Skeletal muscle satellite cell (primary cell): ENCODE measurements around the gene TESK1.
"Not testable (repeated sequence)": the region's sequence is repeated elsewhere in the genome, so short reads cannot be mapped to it uniquely, and the experiment has no call there.

Experiments used
- H3K27me3 ChIP-seq: 2 replicates; pipeline ENCODE4 v1.7.0; 2013; ENCODE audit warnings: low read length; ENCODE audit not compliant: control insufficient read depth, insufficient read depth
- H3K36me3 ChIP-seq: 2 replicates; pipeline ENCODE4 v1.7.0; 2013; ENCODE audit warnings: mild to moderate bottlenecking, control low read depth, low read length; ENCODE audit not compliant: insufficient read depth
- H3K4me1 ChIP-seq: 2 replicates; pipeline ENCODE4 v1.7.0; 2013; ENCODE audit warnings: low read length; ENCODE audit not compliant: control insufficient read depth, insufficient read depth
- H3K4me2 ChIP-seq: 2 replicates; pipeline ENCODE4 v1.7.0; 2013; ENCODE audit warnings: mild to moderate bottlenecking, low read length
- H3K4me3 ChIP-seq: 2 replicates; pipeline ENCODE4 v1.7.0; 2013; ENCODE audit warnings: low read length
- H3K9ac ChIP-seq: 2 replicates; pipeline ENCODE4 v1.7.0; 2013; ENCODE audit warnings: mild to moderate bottlenecking, low read depth, low read length, moderate library complexity
- H3K9me3 ChIP-seq: replicated peaks from 2 replicates; pipeline ENCODE4 v1.7.0; 2013; ENCODE audit warnings: mild to moderate bottlenecking, control low read depth, low read length

Gene TESK1

GRCh38 chr9:35584681-35585080 is 20.4 kb upstream of the TESK1 start:
- not testable (repeated sequence) for H3K27me3 ChIP-seq, H3K9me3 ChIP-seq, H3K4me2 ChIP-seq, H3K9ac ChIP-seq, H3K36me3 ChIP-seq, H3K4me1 ChIP-seq, H3K4me3 ChIP-seq

DNA sequence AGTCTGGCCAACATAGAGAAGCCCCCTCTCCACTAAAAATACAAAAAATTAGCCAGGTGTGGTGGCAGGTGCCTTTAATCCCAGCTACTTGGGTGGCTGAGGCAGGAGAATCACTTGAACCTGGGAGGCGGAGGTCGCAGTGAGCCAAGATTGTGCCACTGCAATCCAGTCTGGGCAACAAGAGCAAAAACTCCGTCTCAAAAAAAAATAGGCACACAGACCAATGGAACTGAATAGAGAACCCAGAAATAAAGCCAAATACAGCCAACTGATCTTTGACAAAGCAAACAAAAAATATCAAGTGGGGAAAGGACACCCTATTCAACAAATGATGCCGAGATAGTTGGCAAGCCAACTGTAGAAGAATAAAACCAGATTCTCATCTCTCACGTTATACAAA is 16.6 kb upstream of the TESK1 start:
- not testable (repeated sequence) for H3K9ac ChIP-seq, H3K4me1 ChIP-seq, H3K4me3 ChIP-seq, H3K9me3 ChIP-seq, H3K36me3 ChIP-seq, H3K27me3 ChIP-seq, H3K4me2 ChIP-seq

DNA sequence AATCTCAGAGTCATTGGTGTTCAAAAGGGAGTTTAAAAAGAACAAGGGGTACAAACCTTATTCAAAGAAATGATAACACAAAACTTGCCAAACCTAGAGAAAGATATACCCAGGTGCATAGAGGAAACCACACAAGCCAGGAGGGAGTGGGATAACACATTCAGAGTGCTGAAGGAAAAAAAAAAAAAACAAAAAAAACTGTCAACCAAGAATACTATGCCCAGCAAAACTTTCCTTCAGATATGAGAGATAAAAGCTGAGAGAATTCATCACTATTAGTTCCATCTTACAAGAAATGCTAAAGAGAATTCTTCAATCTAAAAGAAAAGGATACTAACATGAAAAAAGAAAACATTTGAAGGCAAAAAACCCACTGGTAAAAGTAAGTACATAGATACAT is 11.5 kb upstream of the TESK1 start:
- H3K9me3 ChIP-seq = no peaks in the 10 kb centered on the region
- no peaks in the 10 kb centered on the region for H3K27me3 ChIP-seq
- no peak overlapping the region for H3K9ac ChIP-seq
- H3K4me2 ChIP-seq = no peak overlapping the region
- no peaks in the 10 kb centered on the region for H3K36me3 ChIP-seq
- no peaks in the 10 kb centered on the region for H3K4me1 ChIP-seq
- no peak overlapping the region for H3K4me3 ChIP-seq

GRCh38 chr9:35594471-35594870 is 10.6 kb upstream of the TESK1 start:
- H3K36me3 ChIP-seq = no peaks in the 10 kb centered on the region
- H3K27me3 ChIP-seq = no peaks in the 10 kb centered on the region
- H3K4me3 ChIP-seq = no peak overlapping the region
- no peak overlapping the region for H3K9ac ChIP-seq
- no peaks in the 10 kb centered on the region for H3K4me1 ChIP-seq
- H3K4me2 ChIP-seq = no peak overlapping the region
- H3K9me3 ChIP-seq = no peaks in the 10 kb centered on the region

- H3K4me2 ChIP-seq, H3K4me3 ChIP-seq, H3K9ac ChIP-seq, H3K9me3 ChIP-seq, H3K36me3 ChIP-seq, H3K27me3 ChIP-seq, H3K4me1 ChIP-seq: not testable (repeated sequence)
These were observed 8.2 kb upstream of the TESK1 start for GRCh38 chr9:35596907-35597306.

DNA sequence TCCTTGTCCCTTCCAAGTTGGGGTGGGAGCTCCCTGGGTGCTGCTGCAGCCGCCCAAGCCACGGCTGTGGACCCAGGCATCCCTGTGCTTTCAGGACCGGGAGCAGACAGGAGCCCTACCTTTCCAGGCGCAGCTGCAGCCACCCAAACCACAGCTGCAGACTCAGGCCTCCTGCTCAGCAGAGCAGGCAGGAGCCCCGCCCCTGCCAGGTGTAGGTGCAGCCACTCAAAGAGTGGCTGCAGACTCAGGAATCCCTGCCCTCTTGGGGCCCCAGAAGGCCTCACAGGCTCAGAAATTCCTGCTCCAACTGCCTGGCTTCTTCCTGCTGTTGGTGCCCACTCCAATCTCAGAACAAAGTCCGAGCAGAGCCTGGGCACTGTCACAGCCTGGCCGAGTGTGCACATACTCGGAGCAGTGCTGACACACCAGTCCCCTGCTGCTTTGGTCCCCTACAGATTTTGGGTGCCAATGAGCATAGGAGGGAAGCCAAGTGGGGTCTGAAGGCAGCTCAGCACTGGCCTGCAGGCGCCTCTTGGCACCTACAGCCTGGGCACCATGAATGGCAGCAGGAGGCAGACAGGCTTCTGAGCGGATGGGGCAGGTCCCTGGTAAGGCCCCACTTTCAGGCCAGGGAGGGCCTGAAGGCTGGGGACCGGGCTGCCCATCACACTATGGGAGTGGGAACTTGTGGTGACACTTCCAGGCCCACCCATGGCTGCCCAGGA is 6.0 kb upstream of the TESK1 start:
- no peak overlapping the region for H3K4me2 ChIP-seq
- no peak overlapping the region for H3K9ac ChIP-seq
- H3K9me3 ChIP-seq = no peaks in the 10 kb centered on the region
- H3K4me3 ChIP-seq = no peak overlapping the region
- no peaks in the 10 kb centered on the region for H3K36me3 ChIP-seq
- H3K27me3 ChIP-seq = no peaks in the 10 kb centered on the region
- peaks cover 12% of the 10 kb centered on the region for H3K4me1 ChIP-seq

DNA sequence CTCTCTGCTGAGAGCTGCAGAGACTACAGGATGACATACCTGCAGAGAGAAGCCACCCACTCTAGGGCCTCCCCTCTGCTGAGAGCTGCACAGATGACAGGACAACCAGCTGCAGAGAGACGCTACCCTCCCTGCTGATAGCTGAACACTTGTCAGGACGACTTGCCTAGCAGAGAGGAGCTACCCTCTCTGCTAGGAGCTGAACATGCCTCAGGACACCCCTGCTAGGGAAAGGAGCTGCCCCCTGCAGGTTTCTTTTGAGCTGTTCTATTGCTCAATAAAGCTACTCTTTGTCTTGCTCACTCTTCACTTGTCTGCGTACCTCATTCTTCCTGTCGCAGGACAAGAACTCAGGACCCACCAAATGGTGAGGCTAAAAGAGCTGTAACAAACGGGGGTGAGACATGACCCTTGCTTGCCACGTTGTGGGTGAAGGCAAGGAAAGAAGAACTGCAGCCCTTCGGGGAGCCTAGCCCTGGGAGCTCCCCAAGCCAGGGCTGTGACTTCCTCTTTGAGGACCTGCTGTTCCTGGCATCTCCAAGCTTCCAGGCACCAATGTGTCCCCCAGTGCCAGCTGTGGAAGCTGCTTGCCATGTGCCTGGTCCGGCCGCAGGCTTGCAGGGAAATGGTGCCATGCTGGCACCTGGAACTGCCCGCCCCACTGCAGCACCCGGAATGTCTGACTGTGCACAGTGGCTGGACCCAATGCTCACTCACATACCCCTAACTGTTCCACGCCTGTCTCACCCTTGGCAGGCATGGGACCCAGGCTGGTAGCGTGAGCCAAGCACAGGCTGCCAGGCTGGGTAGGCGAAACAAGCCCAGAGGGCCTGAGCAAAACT is 5.1 kb upstream of the TESK1 start:
- Histone ChIP-seq H3K9ac (no peak overlapping the region), H3K4me1 (peaks cover 19% of the 10 kb centered on the region), H3K36me3 (no peaks in the 10 kb centered on the region), H3K4me3 (no peak overlapping the region), H3K27me3 (no peaks in the 10 kb centered on the region), H3K4me2 (no peak overlapping the region), H3K9me3 (no peaks in the 10 kb centered on the region)

- H3K4me3 ChIP-seq = peak overlapping the region; percentile 67
- H3K9me3 ChIP-seq = no peaks in the 10 kb centered on the region
- peak overlapping the region; percentile 87 for H3K4me2 ChIP-seq
- H3K27me3 ChIP-seq = no peaks in the 10 kb centered on the region
- H3K9ac ChIP-seq = peak overlapping the region; percentile 76
- H3K4me1 ChIP-seq = peaks cover 32% of the 10 kb centered on the region
- H3K36me3 ChIP-seq = peaks cover 12% of the 10 kb centered on the region
These were observed 1.5 kb upstream of the TESK1 start for GRCh38 chr9:35603506-35603985.

- peak overlapping the region; percentile 76 for H3K9ac ChIP-seq
- peaks cover 37% of the 10 kb centered on the region for H3K4me1 ChIP-seq
- H3K4me2 ChIP-seq = peak overlapping the region; percentile 88
- no peaks in the 10 kb centered on the region for H3K27me3 ChIP-seq
- peak overlapping the region; percentile 69 for H3K4me3 ChIP-seq
- peaks cover 17% of the 10 kb centered on the region for H3K36me3 ChIP-seq
- no peaks in the 10 kb centered on the region for H3K9me3 ChIP-seq
These were observed 980 bp upstream of the TESK1 start for GRCh38 chr9:35603986-35604577.

- H3K4me2 ChIP-seq = peak overlapping the region; percentile 88
- peaks cover 50% of the 10 kb centered on the region for H3K4me1 ChIP-seq
- H3K27me3 ChIP-seq = no peaks in the 10 kb centered on the region
- H3K36me3 ChIP-seq = peaks cover 27% of the 10 kb centered on the region
- H3K9ac ChIP-seq = peak overlapping the region; percentile 85
- H3K9me3 ChIP-seq = no peaks in the 10 kb centered on the region
- peak overlapping the region; percentile 69 for H3K4me3 ChIP-seq
These were observed 482 bp downstream of the TESK1 start for GRCh38 chr9:35605351-35606137.

DNA sequence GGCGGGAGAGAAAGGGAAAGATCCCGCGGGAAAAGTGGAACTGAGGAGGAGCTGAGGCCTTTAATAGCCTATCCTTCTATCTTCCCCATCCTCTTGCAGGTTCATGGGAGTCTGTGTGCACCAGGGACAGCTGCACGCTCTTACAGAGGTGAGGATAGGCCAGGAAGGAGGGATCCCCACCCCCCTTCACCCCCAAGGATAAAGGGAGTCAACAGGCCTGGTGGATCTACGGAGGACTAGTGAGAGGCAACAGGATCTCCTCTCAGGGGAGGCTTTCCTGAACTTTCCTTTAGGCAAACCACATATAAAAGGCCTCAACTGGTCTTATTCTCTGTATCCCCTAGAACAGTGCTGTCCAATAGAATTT is 1.1 kb downstream of the TESK1 start:
- Histone ChIP-seq H3K4me2 (peak overlapping the region; percentile 88), H3K4me3 (peak overlapping the region; percentile 69), H3K9ac (peak overlapping the region; percentile 85)

More for the DNA sequence above, 1.1 kb downstream of the TESK1 start:
- no peaks in the 10 kb centered on the region for H3K9me3 ChIP-seq
- no peaks in the 10 kb centered on the region for H3K27me3 ChIP-seq
- peaks cover 50% of the 10 kb centered on the region for H3K4me1 ChIP-seq
- H3K36me3 ChIP-seq = peaks cover 27% of the 10 kb centered on the region
